Ammon's horn (tissue), 1 donor: ENCODE data around the gene ADM2.
A peak's percentile ranks its signal among the peaks of the same experiment; 100 is the strongest.

Experiments
- DNase-seq: peaks from one replicate; pipeline ENCODE4 v3.0.0-alpha.2; 2016; ENCODE audit warnings: low spot score

ADM2 gene

DNA sequence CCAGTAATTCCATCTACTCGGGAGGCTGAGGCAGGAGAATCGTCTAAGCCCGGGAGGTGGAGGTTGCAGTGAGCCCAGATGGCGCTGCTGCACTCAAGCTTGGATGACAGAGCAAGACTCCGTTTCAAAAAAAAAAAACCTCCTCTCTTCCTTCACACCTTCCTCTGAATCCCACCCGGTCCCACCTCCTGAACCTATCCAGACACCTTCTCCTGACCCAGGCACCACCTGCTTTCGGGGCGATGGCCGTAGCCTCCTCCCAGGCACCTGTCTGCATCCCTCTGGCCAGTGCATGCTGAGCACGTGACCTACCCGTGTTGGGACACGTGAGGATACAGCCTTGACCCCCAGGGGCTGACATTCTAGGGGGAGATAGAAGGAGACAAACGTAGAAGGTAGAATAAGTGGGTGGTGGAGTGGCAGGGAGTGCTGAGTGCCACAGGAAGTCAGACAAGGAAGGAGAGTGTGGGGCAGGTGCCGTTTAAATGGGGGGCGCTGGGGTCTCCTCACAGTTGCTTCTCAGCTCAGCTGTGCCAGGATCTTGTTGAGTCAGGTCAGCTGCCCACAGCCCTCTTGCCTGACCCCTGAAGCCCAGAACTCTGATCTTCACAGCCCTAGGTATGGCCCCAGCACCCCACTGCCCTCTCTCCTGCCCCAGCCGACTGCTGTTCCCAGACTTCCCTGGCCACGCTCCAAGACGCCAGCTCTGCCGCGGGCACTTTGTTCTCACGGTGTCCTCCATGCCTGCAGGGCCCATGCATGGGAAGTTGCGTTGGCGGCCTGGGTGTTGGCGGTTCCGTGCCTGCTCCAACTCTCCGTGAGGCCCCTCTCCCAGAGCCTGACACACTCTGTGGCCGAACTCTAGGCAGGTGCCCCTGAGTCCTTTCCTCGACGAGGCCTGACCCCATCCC lies 4.1 kb downstream of the ADM2 start:
- DNase-seq = no peak

DNA sequence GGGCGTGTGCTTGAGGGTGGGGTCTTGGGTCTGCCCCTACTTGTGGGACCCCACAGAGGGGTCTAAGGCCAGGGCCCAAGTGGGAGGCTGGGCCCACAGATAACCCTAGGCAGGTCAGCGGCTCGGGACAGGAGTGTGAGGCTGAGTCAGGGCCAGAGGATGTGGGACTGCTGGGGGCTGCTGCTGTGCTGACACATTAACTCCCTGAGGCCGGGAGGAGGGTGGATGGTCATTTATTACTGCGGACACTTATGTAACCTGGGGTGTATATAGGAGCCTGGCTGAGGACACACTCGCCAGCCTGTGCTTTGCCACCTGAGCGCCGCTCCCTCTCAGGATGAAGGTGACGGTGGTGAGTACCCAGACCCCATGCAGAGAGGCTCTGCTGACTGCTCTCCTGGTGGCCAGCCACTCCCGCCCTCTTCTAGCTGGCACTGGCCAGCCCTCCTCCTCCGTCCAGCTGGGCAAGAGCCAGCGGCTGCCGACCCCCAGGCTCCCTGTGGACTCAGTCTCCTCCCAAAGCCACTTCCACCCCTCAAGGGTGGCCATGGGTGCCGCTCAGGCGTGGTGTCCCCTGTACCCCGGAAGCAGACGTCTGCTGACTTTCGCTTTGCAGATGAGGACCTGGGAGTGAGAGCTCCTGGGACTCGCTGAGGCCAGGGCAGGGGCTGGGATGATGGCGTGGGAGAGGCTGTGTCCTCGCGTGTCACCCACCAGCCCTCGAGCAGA lies 5.4 kb downstream of the ADM2 start, which contains the start of gene MIOX:
MIOX (plus strand) TSS at position 299 of the 729 bp plus-strand sequence; CDS start at position 338, 39 bp downstream.
- no peak for DNase-seq

DNA sequence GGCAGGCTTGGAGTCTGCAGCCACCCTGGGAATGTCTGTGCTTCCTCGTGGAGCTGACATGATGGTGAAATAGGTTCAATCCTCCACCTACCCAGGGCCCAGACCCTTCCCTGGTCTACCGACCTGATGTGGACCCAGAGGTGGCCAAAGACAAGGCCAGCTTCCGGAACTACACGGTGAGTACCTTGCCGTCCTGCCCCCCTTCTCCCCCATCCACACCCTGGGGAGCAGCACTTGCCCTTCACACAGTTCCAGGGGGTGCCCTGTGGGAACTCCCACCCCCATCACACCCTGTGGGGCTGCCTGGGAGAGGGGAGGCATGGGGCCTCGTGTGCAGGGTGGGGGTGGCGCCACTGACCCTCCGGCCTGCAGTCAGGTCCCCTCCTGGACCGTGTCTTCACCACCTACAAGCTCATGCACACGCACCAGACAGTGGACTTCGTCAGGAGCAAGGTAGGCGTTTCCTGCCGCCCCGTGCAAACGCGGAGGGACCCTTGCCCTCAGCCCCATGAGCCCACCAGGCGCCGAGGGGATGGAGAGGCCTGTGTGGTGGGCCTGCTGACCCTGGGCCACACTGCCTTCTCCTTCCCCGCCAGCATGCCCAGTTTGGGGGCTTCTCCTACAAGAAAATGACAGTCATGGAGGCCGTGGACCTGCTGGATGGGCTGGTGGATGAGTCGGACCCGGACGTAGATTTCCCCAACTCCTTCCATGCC lies 6.1 kb downstream of the ADM2 start:
- no peak for DNase-seq

DNA sequence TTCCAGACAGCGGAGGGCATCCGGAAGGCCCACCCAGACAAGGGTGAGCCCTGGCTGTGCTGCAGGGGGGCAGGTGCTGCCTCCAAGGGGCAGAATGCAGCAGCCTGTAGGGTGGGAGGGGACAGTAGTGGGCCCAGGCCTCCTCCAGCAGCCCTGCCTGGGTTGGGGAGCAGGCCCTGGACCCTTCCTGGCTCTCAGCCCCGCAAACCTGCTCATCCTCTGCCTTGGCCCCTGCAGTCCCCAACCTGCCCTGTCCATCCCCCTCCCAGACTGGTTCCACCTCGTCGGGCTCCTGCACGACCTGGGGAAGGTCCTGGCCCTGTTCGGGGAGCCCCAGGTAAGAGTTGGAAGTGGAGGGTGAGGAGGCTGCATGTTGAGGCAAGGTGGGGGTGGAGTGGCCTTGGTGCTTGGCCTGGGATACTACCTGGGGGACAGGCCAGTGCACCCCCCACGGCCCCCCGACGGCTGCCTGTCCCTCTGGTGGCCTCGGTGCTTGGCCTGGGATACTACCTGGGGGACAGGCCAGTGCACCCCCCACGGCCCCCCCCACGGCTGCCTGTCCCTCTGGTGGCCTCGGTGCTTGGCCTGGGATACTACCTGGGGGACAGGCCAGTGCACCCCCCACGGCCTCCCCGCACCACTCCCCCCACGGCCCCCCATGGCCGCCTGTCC lies 6.8 kb downstream of the ADM2 start:
- no peak for DNase-seq

DNA sequence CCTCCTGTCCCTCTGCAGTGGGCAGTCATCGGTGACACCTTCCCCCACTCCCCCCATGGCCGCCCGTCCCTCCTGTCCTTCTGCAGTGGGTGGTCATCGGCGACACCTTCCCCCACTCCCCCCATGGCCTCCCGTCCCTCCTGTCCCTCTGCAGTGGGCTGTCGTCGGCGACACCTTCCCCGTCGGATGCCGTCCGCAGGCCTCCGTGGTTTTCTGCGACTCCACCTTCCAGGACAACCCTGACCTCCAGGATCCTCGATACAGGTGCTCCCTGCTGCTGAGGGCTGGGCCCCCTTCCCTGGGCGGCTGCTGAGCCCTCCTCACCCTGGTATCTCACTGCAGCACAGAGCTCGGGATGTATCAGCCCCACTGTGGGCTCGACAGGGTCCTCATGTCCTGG lies 7.5 kb downstream of the ADM2 start:
- no peak for DNase-seq

DNA sequence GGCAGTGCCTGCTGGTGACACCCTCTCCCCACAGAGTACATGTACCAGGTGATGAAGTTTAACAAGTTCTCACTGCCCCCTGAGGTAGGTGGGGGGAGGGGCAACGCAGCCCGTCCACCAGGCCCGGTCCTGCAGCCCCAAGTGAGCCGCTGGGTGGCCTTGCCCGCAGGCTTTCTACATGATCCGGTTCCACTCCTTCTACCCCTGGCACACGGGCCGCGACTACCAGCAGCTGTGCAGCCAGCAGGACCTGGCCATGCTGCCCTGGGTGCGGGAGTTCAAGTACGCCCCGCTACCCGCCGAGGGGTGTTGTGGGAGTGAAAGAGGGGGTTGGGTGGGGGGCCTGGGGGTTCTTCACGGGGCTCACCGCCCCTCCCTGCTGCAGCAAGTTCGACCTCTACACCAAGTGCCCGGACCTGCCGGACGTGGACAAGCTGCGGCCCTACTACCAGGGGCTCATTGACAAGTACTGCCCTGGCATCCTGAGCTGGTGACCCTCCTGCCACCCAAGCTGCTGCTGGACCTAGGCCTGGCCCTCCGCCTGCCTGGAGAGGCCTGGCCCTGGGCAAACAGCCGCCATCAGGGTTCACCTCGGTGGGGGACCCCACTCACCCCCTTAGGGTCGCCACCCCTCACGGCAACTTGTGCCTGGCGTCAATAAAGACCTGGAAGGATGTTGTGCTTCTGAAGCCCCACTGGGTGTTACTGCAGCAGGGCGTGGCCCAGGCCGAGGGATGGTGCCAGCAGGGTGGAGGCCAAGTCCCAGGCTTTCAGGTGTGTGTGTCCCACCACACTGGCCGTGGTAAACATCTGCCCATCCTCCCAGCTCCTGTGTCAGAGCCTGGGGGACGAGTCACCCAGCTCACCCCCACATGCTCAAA lies 8.3 kb downstream of the ADM2 start:
- no peak for DNase-seq

DNA sequence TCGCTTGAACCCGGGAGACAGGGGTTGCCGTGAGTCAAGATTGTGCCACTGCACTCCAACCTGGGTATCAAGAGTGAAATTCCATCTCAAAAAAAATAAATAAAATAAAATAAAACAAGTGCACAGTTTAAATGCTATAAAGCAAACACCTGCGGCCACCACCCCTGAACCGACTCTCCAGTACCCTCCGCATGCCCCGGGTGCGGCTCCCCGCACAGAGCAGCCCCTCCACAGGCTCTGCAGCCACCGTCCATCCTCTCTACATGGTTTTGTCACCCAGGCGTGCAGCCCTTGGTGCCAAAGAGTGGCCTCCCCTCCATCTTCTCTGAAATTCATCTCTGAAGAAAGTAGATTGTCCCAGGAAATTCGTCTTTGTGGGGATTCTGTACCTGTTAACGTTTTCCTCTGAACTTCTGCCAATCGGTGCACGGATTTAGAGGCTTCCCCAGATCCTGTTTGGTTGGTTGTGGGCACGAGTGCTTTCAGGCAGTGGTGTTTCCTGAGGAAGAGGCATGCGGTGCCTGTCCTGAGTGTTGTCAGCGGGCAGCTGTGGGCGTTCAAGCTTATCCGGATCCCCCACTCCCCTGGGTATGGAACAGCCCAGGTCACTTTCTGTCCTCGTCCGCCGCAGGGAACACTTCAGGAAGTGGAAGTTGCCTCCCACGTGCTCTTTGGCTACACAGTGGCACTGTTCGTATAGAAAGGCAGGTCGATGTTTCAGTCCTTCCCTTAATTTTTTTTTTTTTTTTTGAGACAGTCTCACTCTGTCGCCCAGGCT lies 9.4 kb downstream of the ADM2 start:
- DNase-seq = no peak

DNA sequence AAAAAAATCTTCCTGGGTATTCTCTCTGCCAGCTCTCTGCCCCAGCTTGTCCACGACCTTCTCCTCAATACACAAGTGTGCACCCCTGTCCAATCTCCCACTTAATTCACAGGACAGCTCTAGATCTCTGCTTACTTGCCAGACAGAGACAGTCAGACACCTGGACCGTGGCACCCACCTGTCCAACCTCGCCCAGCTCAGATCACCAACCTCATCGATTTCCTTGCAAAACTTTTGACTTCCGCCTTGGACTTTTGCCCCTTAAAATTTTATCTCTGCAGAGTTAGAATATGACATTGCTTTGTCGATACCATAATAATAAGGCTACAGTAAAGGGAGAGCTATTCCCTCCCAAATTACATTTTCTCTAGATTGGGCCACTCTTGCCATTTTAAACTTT lies 15.8 kb downstream of the ADM2 start:
- DNase-seq = no peak

DNA sequence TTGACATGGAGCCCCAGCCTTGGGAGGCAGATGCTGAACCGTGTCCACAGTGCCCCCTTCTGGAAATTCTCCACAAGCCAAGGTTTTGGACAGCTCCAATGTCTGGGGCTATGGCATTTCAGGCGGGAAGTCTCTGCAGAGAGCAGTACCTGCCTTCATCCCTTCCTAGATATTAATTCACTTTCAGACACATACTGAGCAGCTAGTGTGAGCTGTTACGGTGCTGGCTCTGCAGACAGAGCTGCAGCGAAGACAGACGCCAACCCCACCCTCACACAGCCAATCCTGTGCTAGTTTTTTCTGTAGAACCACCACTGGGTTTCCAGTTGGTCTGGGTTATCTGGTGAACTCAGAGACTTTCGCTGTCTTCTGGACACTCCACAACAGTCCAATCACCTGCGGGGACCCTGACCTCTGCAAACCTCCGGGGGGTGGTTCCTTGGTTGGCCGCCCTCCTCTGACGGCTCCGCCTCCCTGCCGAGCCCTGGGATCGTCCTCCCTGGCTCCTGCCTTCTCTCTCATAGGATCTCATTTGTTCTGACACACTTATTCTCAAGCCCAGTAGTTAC lies 17.1 kb downstream of the ADM2 start:
- peak; percentile 75 for DNase-seq

DNA sequence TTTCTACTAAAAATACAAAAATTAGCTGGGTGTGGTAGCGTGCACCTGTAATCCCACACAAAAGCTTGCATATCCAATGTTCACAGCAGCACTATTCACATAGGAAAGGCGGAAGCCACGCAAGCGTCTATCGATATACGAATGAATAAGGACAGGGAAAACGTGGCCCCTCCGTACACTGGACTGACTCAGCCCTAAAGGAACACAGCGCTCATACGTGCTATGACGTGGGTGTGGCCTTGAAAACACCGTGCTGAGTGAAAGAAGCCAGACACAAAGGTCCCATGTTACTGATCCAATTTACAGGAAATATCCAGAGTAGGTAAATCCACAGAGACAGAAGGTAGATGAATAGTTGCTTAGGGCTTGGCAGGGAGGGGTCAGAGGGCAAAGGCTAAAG lies 19.1 kb downstream of the ADM2 start:
- DNase-seq = no peak

DNA sequence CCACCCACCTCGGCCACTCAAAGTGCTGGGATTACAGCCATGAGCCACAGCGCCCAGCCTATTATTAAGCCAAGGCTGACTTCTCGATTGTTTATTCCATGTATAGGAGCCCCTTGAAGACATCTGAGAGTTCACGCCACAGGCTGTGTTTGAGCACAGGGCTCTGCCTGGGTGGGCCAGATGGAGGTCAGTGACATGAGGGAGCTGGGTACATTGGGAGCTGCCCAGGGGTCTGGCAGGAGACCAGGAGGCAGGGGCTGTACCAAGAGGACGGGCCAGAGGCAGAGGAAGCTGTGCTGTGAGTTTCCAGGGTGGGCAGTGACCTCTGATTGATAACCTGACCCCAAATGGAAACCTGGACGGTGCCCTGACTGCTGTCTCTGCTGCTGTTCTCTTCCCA lies 20.8 kb downstream of the ADM2 start:
- DNase-seq = no peak

DNA sequence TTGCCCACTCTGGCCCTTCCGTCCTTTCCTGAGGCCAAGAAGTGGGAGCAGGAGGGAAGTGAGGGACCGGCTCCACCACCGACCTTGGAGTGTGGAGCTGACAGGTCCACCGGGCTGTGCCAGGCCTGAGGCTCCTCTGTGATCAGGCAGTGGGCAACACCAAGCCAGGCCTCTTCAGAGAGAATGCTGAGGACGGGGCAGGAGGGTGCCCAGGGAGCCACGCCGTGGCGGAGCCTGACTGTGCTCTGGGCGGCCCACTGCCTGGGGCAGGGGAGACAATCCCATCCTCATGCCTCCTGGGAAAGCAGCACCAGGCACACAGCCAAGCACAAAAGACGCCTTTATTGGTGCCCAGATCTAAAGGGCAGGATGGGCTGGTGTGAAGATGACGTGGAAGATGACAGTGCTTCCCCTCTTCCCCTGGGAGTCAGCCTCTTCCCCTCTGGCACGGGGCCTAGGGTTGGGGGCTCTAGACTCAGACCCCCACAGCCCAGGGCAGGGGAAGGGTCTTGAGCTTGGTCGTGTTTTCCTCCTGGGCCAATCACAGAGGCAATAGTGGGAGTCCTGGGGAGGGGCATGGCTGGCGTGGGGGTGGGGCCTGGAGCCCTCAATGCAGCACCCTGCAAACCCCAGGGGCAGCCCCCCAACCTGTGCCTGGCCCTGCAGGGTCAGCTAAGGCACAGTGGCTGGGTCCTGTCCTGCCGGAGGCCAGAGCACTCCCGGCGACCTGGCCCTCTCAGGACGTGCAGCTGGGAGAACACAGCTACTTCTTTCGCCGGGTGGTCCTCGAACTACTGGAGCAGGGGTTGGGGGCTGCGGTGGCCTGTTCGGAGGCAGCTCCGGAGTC lies 21.5 kb downstream of the ADM2 start:
- DNase-seq = no peak

DNA sequence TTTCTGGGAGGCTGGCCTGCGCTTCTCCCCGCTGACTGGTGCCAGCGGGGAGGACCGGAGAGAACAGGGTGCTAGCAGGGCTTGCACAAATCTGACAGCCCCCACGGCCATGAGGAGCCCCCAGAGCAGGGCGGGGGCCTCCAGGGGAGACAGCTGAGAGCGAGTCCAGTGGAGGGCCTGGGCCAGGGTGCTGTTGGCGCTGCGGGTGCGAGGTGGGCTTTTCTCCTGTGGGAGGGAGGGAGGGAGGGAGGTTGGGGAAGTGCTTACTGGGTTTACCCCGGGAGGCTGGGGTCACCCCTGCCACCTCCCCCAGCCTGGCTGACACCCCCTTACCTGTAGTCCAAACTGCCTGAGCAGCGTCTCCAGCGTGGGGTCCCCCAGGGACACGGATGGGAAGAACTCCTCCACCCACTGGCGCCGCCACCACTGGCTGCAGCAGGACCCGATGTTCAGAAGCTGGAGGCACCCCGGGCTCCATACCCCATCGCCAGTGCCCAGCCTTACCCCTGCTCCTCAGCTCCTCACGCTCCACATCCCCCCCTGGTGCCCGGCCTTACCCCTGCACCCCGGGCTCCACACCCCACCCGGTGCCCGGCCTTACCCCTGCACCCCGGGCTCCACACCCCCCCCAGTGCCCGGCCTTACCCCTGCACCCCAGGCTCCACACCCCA lies 22.3 kb downstream of the ADM2 start:
- no peak for DNase-seq

DNA sequence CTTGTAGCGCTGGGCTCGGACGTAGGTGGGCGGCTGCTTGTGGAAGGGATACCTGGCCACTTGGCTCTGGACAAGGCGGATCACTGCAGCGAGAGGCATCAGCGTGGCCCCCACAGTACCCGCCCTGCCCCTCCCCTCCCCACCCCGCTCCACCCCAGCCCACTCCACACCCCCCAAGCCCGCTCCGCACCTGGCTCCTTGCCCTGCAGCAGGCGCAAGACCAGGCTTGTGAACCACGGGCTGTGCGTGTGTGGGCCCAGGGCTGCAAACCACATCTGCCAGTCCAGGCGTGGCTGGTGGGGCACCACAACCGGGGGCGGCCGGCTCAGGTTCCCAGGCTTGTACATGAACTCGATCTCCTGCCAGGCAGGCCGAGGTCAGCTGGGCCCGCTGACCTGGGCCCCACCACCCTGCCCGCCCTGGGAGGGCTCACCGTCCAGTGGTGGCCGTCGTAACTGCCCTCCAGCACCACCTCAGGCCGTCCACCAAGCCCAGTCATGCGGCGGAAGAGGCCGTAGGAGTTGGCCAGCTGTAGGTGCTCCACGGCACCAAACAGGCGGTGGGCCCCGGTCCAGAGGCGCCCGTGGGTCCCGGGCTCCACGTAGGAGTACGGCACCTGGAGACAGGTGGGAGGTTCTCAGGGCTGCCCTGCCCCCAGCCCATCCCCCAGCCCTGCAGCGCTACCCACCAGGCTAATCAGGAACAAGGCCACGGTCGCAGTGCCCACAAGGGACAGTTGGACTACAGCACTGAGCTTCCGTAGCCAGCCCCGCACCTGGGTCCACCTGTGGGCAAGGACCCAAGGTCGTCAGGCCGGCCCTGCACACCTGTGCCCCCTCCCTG lies 23.2 kb downstream of the ADM2 start:
- DNase-seq = no peak

DNA sequence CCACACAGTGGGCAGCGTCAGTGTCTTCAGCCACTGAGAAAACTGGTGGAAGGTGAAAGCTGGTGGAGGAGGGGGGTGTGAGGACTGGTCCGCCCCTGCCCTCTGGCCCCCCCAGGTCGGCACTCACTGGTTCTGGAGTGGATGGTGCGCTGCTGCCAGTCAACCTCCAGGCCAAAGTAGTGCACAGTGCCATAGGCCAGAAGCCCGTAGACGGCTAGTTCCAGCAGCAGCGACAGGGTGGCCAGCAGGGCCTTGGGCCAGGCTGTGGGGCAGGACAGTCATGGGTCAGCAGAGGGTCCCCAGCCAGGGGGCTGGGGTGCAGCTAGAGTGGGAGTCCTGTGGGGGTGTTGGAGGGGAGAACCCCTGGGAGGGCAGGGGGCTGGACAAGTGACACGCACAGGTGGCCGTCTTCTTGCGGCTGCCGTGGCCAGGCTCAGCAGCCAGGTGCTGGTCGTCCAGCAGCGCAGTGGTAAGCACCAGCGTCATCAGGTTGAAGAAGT lies 24.0 kb downstream of the ADM2 start:
- no peak for DNase-seq

DNA sequence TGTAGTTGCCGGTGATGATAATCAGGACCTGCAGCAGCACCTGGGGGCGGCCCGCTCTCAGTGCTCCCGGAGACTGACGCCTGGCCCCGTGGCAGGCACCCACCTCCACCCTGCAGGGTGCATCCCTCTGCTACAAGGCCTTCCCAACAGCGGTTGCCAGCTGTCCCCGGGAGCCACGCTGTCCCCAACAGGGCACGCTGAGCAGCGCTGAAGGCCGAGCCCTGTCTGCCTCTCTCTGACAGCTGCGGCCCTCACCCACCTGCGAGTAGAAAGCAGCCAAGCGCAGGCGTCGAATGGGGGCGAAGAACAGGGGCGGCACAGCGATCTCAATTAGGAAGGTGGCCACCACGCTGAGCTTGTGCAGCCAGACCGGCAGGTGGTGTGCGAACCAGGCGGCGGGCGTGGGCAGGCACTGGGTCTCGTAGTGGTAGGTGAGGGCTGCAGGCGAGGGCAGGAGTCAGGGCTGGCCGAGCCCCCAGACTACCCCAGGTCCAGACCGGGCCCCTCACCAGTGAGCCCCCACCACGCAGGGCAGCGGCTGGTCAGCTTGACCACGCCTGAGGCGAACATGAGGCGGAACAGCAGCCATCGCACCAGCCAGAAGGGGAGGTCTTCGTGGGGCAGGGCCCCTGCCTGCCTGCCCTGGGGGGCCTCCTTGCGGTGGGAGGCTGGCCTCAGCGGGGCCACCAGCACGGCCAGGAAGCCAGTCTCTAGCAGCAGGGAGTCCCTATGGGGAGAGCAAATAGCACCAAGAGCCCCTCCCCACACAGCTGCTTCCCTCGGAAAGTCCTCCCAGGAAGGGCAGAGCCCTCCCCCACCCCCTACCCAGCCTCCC lies 24.6 kb downstream of the ADM2 start:
- no peak for DNase-seq
